NCI-H748 (cell line): ENCODE data around the gene ASB15.
"Not testable (repeated sequence)": the region's sequence is repeated elsewhere in the genome, so short reads cannot be mapped to it uniquely, and the experiment has no call there.

Experiments used
- DNase-seq: peaks from one replicate; lab custom pipeline; 2025; ENCODE audit not compliant: unreplicated experiment; lab: John Stamatoyannopoulos, UW

Gene ASB15

DNA sequence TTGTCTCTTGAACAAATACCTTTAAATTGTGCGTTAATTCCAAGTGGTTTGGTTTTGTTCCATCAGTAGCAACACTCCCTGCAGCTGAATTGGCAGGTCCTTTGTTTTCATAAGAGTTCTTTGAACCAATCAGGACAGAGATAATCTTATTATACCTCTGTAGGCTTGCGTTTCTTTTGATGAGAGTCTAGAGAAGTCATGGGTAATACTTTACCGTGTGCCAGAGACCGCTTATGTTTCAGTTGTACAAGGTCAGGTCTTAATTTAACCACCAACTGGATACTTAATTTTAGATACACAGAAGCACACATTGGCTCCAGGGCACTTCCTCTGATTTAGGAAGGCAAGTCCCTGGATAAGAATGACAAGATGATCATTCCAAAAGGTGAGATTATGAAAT lies at the start of gene ASB15:
ASB15 (plus strand) TSS at position 292 of the 400 bp plus-strand sequence. CDS start 12,682 bp downstream, outside the sequence.
- DNase-seq, result peak; percentile 65

DNA sequence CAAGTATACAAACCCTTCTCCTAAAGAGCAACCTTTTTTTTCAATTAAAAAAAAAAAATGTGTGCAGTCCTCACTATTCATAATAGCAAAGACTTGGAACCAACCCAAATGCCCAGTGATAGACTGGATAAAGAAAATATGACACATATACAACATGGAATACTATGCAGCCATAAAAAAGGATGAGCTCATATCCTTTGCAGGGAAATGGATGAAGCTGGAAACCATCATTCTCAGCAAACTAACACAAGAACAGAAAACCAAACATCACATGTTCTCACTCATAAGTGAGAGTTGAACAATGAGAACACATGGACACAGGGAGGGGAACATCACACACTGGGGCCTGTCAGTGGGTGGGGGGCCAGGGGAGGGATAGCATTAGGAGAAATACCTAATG lies 49.5 kb upstream of the ASB15 start:
- not testable (repeated sequence) for DNase-seq

DNA sequence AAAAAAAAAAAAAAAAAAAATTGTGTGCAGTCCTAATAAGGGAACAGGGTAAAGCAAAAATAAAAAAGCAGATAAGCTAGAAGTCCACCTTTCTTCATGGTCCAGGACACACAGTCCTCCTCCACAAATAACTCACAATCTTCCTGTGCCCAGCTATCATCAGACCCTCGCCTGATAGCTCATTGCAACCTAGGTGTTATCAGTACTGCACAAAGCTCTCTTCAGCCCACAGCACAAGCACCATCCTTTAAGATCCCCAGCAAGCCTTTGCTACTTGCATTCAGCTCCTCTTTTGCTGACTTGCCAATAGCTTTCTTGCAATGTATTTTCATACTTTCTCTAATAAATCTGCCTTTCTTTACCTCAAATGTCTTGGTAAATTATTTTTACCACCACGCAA lies 49.0 kb upstream of the ASB15 start:
- no peak for DNase-seq

DNA sequence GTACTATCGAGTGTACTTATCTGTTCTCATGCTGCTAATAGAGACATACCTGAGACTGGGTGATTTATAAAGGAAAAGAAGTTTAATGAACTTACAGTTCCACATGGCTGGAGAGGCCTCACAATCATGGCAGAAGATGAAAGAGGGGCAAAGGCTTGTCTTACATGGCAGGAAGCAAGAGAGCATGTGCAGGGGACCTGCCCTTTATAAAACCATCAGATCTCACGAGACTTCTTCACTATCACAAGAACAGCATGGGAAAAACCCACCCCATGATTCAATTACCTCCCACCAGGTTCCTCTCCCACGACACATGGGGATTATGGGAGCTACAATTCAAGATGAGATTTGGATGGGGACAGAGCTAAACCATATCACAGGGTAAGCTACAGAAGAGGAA lies 48.5 kb upstream of the ASB15 start:
- no peak for DNase-seq

GRCh38 chr7:123555484-123555883 lies 46.1 kb upstream of the ASB15 start:
- DNase-seq, result no peak

DNA sequence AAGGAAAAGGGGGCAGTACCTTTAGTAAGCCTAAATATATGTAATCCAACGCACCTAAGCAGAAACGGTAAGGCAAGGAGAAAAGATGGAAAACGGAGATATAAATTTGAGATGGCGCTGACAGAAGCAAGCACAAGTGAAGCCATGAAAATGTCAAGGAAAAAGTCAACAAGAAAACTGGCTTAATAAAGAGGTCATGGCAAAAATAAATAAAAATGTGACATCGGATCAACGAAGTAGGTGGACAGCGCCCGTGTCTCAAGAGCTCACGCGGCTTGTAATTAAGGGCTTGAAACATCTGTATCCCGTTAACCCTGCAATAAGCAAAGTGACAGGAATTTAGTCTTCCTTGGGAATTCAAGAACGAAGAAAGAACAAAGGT lies 44.6 kb upstream of the ASB15 start:
- DNase-seq, result no peak

GRCh38 chr7:123557398-123558288 lies 44.0 kb upstream of the ASB15 start, which contains the start of gene NDUFA5:
NDUFA5 (minus strand) TSS chr7:123557818; CDS start chr7:123557795, 23 bp downstream.
- DNase-seq, result peak; percentile 99

- DNase-seq, result no peak
Observed at GRCh38 chr7:123558289-123558874, 43.2 kb upstream of the ASB15 start.

DNA sequence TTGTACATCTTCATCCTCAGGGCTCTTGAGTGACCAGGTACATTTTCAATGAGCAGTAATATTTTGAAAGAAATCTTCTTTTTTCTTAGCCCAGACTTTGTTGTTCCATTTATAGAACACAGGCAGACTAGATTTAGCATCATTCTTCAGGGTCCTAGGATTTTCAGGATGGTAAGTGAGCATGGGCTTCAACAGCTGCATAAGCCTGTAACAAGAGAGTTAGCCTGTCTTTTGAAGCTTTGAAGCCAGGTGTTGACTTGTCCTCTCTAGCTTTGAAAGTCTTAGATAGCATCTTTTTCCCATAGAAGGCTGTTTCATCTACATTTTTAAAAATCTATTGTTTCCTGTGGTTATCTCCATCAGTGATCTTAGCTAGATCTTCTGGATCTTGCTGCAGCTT lies 39.5 kb upstream of the ASB15 start:
- DNase-seq, result no peak

- no peak for DNase-seq
Observed at GRCh38 chr7:123569352-123570010, 32.1 kb upstream of the ASB15 start.

GRCh38 chr7:123570390-123571182 lies 31.0 kb upstream of the ASB15 start:
- peak; percentile 45 for DNase-seq

DNA sequence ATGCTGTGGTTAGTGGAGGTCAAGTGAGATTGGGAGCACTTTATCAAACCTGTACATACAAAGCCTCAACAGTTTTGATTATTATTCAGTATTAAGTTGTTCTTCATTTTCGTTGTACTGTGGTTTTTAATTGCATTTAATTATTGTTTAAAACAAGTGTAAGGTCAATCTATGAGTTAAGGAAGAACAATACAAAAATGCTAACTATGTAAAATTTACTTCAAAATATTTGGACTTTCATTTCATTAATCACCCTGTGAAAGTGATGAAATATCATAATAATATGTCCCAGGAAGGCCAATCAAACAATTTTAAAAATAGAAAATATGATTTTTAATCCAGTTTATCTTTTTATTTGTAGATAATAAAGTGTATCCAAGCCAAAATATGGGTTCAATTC lies 30.4 kb upstream of the ASB15 start:
- DNase-seq, result no peak

DNA sequence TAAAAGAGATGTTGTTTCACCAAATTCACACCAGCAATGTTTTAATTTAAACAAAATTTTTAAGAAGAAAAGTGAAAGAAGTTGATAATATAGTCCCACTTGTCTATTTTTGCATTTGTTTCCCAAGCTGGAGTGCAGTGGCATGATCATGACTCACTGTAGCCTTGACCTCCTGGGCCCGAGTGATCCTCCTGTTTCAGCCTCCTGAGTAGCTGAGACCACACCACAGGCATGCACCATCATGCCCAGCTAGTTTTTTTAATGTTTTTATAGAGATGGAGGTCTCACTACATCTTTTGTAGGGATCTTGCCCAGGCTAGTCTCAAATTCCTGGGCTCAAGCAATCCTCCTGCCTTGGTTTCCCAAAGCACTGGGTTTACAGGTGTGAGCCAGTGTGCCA lies 29.9 kb upstream of the ASB15 start:
- no peak for DNase-seq

- DNase-seq, result no peak
Observed at GRCh38 chr7:123573341-123573740, 28.3 kb upstream of the ASB15 start.

DNA sequence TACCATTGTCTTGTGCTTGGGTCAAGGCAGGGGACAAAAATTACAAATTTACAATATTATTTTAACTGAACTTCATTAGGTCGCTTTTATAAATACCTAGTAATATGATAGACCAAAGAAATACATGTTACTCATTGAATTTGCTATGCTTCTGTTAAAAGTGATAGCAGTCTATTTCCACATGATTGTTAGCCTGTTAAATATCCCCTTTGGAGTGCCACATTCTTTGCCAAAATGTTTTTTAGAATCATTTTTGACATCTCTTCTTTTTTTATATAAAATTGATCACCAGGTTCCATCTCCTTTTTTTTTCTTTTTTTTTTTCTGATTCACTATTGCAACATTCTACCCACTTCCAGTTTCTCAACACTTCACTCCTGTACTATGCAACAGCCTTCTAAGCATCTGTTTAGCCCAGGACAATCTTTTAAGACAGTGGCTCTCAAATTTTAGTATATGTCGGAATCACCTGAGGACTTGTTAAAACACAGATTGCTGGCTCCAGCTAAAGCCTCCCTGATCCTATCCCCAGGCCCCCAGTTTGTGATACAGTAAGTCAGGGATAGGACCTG lies 27.6 kb upstream of the ASB15 start:
- no peak for DNase-seq

- no peak for DNase-seq
Observed at GRCh38 chr7:123579416-123579815, 22.2 kb upstream of the ASB15 start.

DNA sequence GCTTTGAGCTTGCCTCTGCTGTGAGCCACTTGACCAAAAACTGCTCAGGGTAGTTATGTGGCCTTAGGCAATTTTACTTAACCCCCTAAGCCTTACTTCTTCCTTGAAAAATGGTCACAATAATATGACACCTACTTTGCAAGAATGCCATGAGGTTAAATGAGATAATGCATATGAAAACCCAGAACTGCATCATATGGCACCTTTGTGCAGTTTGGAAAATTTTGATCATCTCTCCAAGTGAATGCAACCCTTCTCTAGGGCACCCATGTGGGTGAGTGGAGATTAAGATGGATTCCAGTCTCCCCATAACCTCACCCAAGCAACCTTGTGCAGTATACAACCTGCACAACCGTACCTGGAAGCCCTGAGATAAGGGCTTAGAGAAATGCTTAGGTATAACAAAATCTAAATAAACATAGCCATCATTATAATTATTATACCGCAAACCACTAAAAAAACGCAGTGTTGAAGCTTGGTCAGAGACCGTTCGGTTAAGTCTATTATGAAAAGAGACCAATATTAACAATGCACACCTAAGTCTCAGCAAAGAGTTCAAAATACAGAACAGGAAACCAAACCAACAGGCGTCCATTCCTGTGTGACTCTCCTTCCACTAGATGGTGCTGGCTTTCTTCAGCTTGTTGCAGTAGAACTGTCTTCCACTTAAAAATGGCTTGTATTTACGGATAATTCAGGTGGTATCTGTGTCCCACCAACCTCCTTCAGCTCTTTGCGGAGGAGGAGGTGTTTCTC lies 21.0 kb upstream of the ASB15 start:
- peak; percentile 83 for DNase-seq

DNA sequence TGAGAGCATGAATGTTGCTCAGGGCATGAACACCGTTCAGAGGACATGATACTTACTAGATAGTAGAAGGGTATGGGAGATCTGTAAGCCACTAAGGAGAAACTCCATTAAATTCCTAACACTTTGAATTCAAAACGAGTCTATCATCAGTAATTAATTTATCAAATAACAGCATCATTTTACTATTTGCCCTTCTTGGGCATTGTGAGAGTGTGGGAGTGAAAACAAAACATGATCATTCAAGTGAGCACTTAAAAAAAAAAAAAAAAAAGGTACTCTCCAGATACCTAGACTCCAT lies 20.5 kb upstream of the ASB15 start:
- DNase-seq, result no peak

GRCh38 chr7:123583821-123584220 lies 17.8 kb upstream of the ASB15 start:
- no peak for DNase-seq

DNA sequence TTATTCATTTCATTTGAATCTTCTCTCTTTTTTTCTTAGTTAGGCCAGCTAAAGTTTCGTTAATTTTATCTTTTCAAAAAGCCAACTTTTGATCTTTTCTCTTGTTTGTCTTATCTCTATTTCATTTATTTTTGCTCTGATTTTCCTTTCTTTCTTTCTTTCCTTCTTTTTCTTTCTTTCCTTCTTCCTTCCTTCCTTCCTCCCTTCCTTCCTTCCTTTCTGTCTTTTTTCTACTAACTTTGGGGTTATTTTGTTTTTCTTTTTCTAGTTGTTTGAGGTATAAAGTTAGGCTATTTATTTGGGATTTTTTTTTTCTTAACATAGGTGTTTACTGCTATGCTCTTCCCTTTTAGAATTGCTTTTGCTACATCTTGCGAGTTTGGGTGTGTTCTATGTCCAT lies 13.2 kb upstream of the ASB15 start:
- no peak for DNase-seq
